Measurements from ENCODE around the gene IGF2. TPM values are rescaled to one million over a fixed set of nuclear protein-coding genes. Genes with fewer than 3 reads are reported as not detected.

The IGF2 gene
- polyA plus RNA-seq, 4 donors = 731 to 1,117 (median 878) TPM

GRCh38 chr11:2169626-2170570 is 30.7 kb upstream of the IGF2 start:
- DNase-seq (ENCODE audit: low read depth in 4 of 4, low spot score in 2 of 4) = no peak

GRCh38 chr11:2169005-2169378 is 29.8 kb upstream of the IGF2 start:
- no peak for DNase-seq (ENCODE audit: low read depth in 4 of 4, low spot score in 2 of 4)

GRCh38 chr11:2168286-2169004 is 29.3 kb upstream of the IGF2 start:
- no peak for DNase-seq (ENCODE audit: low read depth in 4 of 4, low spot score in 2 of 4)

DNA sequence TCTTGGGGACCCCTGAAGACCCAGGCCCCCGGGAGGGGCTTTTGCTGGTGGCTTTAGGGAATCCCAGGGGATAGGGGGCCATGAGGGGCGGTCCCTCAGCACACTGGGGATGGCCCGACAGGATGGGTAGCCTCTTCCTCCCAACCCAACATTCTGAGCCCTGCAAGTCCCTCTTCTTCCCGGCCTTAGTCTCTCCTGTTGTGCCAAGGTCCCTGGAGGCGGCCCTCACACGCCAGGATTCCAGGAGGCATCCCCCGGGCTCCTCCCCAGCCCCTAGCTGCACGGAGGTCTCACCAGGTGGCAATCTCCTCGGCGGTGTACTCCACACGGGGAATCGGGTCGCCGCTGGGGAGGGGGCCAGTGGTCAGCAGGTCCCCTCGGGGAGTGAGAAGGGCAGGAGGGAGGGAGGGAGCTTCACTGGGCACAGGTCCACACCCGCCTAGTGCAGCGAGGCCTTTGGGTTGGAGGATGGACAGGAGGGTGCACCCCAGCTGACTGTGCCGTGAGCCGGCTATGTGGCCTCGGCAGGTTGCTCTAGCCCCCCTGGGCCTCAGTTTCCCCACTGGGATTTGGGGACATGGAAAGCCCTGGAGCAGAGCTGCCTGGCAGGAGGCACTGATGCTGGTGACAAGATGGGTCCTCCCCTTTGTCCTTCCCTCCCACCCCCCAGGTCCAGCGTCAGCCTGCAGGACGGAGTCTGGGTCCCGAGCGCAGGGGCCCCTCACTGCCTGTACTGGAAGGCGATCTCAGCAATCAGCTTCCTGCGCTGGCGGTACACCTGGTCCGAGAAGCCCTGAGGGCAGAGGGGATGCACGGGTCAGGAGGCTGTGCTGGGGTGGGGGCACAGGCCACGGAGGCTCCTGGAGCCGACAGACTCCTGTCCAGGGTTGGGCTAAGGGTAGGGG is 28.2 kb upstream of the IGF2 start:
- no peak for DNase-seq (ENCODE audit: low read depth in 4 of 4, low spot score in 2 of 4)

GRCh38 chr11:2166091-2166851 is 27.1 kb upstream of the IGF2 start:
- DNase-seq (ENCODE audit: low read depth in 4 of 4, low spot score in 2 of 4) = no peak

- DNase-seq (ENCODE audit: low read depth in 4 of 4, low spot score in 2 of 4) = no peak
Observed at GRCh38 chr11:2165571-2165970, 26.4 kb upstream of the IGF2 start.

DNA sequence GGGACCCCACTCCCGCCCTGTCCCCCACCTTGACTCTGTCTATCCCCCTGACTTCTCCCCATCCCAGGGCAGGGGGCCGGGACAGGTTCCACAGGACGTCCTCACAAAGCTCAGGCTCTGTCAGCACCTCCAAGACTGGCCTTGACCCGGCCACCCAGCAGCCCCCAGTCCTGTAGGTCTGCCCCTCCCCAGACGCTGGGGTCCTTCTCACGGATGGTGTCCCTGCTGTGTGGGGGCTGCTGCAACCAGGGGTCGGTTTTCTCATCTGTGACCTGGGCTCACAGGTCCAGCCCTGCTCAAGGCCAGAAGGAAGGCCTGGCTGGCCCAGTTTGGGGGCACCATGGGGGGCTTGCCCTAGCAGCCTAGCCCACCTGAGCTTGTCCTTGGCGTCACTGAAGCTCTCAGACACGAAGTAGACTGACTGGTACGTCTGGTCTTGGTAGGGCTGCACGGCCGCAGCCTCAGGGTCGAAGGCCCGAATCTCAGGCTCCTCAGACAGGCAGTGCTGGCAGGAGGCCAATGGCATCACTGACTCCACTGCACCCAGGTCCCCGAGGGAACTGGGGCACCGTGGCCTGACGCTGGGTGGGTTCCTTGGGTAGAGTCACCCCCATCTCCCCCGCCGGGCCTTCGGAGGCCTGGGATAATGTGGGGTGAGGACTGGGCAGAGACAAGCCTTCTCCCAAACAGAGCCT is 25.8 kb upstream of the IGF2 start:
- no peak for DNase-seq (ENCODE audit: low read depth in 4 of 4, low spot score in 2 of 4)

DNA sequence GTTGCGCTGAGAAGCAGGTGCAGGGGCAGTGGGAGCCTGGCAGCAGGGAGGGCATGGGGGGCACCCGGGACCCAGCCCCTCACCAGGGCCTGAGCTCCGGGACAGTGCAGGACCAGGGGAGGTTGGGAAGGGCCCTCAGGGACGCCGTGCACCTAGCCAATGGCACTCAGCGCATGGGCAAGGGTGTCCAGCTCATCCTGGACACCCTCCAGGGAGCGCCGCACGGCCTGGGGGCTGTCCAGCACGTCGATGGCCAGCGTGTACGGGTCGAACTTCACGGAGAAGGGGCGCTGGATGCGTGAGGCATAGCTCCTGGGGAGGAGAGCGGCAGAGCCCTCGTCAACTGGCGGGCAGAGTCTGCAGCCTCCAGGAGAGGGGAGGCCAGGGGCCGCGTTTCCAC is 24.9 kb upstream of the IGF2 start:
- no peak for DNase-seq (ENCODE audit: low read depth in 4 of 4, low spot score in 2 of 4)

DNA sequence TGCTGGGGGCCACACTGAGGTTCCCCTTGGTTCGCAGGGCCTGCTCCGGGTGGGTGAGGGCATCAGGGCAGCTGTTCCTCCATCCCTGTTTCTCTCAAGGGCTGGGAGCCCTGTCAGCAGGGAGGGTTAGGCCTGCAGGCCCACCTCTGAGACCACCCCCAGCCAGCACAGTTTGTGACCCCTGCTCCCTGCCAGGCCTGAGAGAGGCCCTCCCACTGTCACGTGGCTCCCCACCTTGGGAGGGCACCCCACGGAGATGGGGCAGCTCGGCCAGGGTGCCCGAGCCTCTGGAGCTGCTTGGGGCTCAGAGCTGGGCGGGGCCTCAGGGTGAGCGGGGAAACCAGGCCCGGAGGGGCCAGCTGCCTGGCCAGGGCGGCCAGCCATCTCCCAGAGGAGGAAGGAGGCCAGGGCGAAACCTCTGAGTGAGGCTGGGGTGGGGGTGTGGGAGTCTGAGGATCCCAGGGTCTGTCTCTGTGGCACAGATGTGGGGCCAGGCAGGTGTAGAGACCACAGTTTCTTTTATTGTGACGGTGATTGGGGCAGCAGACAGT is 24.3 kb upstream of the IGF2 start:
- no peak for DNase-seq (ENCODE audit: low read depth in 4 of 4, low spot score in 2 of 4)

DNA sequence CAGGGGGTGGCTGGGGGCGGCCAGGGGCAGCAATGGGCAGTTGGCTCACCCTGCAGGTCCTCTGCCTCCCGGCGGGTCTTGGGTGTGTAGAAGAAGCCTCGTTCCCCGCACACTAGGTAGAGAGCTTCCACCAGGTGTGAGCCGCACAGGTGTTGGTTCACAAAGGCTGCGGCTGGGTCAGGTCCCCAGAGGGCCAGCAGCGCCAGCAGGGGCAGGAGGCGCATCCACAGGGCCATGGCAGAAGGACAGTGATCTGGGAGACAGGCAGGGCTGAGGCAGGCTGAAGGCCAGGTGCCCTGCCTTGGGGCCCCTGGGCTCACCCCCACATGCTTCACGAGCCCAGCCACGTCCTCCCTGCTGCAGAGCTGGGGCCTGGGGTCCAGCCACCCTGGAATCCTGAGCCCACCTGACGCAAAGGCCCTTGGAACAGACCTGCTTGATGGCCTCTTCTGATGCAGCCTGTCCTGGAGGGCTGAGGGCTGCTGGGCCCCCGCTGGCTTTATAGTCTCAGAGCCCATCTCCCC is 21.6 kb upstream of the IGF2 start, which contains the start of gene INS:
TSS of gene INS (minus strand) at position 474 of the 524 bp plus-strand sequence. CDS start at position 236, 238 bp downstream.
- DNase-seq (ENCODE audit: low read depth in 4 of 4, low spot score in 2 of 4) = no peak

DNA sequence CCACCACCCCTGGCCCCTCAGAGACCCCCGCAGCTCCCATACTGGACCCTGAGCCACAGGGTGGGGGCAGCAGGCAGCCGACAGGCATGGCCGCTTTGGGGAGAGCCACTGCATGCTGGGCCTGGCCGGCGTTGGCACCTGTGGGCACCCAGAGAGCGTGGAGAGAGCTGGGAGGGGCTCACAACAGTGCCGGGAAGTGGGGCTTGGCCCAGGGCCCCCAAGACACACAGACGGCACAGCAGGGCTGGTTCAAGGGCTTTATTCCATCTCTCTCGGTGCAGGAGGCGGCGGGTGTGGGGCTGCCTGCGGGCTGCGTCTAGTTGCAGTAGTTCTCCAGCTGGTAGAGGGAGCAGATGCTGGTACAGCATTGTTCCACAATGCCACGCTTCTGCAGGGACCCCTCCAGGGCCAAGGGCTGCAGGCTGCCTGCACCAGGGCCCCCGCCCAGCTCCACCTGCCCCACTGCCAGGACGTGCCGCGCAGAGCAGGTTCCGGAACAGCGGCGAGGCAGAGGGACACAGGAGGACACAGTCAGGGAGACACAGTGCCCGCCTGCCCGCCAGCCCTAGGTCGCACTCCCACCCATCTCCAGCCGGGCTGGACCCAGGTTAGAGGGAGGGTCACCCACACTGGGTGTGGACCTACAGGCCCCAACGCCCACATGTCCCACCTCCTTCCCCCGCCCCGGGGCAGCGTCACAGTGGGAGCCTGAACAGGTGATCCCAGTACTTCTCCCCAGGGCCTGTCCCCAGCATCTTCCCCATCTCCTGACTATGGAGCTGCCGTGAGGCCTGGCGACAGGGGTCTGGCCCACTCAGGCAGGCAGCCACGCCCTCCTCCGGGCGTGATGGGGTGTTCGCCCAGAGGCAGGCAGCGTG is 20.6 kb upstream of the IGF2 start:
- no peak for DNase-seq (ENCODE audit: low read depth in 4 of 4, low spot score in 2 of 4)

DNA sequence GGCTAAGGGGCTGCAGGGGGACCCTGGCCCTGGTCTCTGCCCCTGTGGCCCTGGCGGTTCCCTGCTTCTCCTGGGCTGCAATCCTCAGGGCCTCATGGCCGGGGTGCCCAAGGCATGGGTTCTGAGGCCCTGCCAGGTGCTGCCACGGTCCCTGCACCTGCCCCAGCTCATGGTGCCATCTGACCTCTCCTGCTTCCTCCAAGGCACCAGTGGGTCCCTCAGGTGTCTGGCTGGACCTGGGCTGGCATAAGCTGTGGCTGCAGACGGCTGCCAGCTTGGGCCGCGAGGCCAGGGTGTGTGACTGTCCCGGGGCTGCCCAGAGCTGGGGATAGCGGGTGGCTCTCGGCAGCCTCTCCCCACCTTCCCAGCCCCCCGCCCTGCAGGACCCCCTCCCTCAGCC is 19.8 kb upstream of the IGF2 start:
- DNase-seq (ENCODE audit: low read depth in 4 of 4, low spot score in 2 of 4) = no peak

GRCh38 chr11:2158296-2158737 is 19.1 kb upstream of the IGF2 start:
- no peak for DNase-seq (ENCODE audit: low read depth in 4 of 4, low spot score in 2 of 4)

DNA sequence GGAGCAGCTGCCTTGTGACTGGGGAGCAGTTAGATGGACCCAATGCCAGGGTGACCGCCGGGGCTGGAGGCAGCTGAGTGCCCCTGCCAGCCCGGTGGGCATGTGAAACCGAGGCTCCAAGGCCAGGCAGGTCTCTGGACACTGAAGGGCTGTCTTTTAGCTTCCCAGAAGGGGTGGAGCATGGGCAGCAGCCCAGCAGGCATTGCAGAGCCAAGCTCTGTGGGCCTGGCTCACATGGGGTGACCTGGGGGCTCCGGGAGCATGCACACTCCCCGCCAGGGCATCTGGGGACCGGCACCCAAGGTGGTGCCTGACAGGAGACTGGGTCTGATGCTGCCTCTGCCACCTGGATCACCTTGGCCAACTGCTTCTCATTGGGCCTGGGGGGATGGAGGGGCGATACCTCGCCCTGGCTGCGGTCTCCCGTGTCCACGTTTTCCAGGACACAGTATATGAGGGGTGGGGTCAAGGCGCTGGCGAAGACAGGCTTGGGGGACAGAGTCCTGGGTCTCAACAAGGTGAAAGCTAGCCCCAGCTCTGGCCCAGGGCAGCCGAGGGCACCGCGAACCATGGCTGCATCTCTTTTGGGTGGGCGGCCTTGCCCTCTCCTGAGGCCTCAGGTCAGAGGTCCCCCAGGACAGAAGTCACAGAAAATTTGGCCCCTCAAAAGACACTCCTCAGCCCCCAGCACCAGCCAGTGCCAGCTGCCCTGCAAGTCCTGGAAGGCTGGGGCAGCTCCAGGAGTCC is 18.3 kb upstream of the IGF2 start:
- no peak for DNase-seq (ENCODE audit: low read depth in 4 of 4, low spot score in 2 of 4)

DNA sequence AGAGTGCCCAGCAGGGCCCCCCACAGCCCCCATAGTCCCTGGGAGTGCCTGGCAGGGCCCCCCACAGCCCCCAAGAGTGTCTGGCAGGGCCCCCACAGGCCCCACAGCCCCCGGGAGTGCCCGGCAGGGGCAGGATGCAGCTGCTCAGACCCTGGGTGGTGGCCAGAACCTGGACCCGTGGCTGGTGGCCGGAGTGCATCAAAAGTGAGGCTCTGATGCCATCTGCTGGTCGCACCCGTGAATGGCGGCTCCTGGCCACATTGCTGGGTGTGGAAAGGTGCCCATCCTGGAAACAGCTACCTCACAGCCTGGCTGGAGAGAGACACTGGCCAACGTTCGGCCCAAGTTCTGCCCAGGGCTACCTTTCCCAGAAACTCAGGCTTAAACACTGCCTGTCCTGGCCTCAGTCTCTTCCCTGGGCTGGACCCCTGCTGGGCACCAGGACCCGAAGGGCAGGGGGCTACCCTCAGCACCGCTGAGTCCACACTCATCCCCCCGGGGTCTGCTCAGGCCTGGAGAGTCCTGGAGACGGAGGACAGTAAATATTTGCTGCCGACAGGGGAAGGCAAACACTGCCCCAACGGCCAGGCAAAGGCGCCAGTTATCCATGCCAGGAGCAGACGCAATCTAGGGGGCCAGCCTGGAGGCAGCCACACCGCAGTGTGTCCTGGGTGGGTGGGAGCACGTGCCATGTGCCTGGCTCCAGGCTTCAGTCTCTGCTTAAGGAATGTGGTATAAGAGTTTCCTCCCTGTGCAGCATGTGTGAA is 17.4 kb upstream of the IGF2 start:
- no peak for DNase-seq (ENCODE audit: low read depth in 4 of 4, low spot score in 2 of 4)

- DNase-seq (ENCODE audit: low read depth in 4 of 4, low spot score in 2 of 4) = no peak
Observed at GRCh38 chr11:2155511-2155910, 16.3 kb upstream of the IGF2 start.

Measured in left renal cortex interstitium (tissue), 4 donors.